GM10248 (cell line): Measurements from ENCODE around the gene CALR3.

Source experiments
- CTCF ChIA-PET: fragments of 300-600 bp; sonication (Branson Sonifier 250); formaldehyde crosslinking; extraction: SDS; loops from one replicate; lab custom pipeline; 2021; ENCODE audit warnings: antibody characterized with exemption; lab: Yijun Ruan, JAX
- POLR2A ChIA-PET: fragments of 350-650 bp; sonication (Branson Sonifier 250); formaldehyde crosslinking; extraction: SDS; loops from one replicate; lab custom pipeline; 2020; ENCODE audit warnings: antibody characterized with exemption; lab: Yijun Ruan, JAX
- DNase-seq: peaks from one replicate; pipeline ENCODE4 v3.0.0; 2012; ENCODE audit errors: extremely low spot score
- TF ChIP-seq, protein P1 (sequence below): IDR thresholded peaks from 2 replicates; pipeline ENCODE4 v1.5.1; 2012; ENCODE audit warnings: mild to moderate bottlenecking, low read depth; ENCODE audit errors: extremely low read depth, missing control alignments, control extremely low read depth

Gene CALR3

DNA sequence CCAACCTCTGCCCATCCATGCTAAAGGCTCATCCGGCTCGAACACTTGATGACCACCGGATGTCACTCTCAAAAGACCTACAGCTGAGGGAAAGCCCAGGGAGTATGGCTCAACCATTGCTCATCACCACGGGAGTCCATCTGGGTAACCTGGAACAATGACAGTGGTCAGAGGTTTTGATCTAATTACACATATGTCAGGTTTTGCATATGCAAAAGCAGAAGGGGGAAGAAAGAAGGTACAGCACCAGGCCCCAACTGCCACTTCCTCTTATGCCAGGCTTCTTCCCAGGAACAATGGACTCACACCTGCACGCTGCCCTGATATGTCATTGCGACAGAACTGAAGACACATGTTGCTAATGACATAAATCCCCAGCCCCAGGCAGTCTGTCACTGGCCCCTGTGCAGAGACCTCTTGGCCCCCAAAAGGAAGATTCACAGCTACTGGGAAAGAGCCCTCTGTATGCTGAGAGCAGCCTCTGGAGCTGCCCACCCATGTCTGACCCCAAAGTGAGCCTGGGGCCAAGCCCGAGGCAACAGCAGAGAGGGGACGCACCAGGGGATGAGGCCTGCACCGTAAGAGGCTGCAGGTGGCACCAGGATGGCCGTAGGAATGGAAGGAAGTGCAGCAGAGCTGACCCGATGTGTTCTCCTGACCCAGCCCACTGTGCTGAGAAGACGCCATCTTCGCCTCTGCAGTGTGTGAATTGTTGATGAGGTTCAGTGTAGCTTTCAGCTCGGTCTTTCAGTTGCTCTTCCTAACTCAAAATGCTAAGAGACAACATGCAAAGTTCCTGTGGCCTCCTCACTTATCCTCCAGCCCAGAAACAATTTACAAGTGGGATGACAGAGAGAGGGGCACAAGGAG is 50.5 kb downstream of the CALR3 start:
- ChIA-PET CTCF (interaction anchor here (1.4 kb wide), 1 partner anchor 12 kb away, joined by 3 read pairs; no protein-coding TSS in a partner anchor), POLR2A (interaction anchor here (0.6 to 1.0 kb wide), 3 partner anchors 12 to 757 kb away, joined by 3 to 5 read pairs (median 3); no protein-coding TSS in a partner anchor)
- TF ChIP-seq, protein P1, sequence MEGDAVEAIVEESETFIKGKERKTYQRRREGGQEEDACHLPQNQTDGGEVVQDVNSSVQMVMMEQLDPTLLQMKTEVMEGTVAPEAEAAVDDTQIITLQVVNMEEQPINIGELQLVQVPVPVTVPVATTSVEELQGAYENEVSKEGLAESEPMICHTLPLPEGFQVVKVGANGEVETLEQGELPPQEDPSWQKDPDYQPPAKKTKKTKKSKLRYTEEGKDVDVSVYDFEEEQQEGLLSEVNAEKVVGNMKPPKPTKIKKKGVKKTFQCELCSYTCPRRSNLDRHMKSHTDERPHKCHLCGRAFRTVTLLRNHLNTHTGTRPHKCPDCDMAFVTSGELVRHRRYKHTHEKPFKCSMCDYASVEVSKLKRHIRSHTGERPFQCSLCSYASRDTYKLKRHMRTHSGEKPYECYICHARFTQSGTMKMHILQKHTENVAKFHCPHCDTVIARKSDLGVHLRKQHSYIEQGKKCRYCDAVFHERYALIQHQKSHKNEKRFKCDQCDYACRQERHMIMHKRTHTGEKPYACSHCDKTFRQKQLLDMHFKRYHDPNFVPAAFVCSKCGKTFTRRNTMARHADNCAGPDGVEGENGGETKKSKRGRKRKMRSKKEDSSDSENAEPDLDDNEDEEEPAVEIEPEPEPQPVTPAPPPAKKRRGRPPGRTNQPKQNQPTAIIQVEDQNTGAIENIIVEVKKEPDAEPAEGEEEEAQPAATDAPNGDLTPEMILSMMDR: no peak
- DNase-seq: peak; percentile 69

DNA sequence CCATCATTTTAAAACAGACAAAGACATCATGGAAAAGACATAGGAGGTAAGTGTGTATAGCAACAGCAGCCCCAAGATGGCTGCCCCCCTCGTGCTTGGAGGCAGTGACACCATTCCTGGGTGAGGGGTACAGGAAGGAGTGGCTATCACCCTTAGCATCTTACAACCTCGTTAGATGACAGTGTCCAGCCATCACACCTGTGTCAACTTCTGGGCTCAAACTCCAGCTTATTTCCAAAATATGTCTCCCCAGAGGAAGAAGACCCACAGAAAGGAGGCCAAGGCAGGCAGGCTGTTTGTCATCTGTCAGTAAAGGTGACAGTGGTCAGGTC is 51.7 kb downstream of the CALR3 start:
- TF ChIP-seq, protein P1: no peak
- CTCF ChIA-PET: interaction anchor here (1.1 kb wide), 1 partner anchor 26 kb away, joined by 3 read pairs; no protein-coding TSS in a partner anchor
- DNase-seq: no peak
- POLR2A ChIA-PET: interaction anchor here (1.1 kb wide), 1 partner anchor 18 kb away, joined by 3 read pairs; no protein-coding TSS in a partner anchor

DNA sequence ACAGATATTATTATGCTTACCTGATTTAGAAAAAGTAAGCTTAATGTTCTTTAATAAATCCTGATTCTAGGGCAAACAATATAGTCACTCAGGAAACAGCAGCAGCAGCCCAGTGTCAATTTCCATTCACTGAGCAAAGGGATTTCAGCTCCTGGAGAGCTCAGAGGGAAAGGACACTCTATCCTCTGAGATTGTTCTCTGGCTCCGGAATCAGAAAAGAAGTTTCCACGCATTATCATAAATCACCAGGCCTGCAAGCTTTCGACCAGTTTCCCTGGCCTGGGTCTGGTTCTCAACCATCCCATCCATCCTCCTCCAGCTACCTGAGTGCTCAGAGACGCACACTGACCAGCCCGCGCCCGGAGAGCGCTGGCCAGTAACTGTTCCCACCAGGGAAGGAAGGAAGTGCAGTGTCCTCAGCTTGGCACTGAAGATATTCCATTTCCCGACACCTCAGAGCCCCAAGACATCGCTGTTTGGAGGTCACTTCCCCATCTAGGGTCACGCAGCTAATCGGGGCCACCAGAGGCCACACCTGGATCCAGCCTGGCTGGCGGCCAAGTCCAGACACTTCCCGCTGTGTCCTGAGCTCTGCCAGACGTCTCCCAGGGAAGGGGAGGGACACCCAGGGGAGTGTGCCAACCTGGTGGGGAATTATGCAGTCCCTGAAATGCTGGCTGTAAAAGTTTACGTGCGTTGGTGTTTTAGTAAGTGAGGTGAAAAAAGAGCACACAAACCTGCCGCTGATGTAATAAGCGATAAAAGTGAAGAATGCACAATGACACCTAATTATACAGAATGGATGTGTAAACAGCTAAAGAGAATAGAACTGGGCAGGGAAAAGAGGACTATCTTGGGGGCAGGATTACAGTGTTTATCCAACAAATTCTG is 53.3 kb downstream of the CALR3 start:
- no peak for DNase-seq
- TF ChIP-seq, protein P1: no peak

DNA sequence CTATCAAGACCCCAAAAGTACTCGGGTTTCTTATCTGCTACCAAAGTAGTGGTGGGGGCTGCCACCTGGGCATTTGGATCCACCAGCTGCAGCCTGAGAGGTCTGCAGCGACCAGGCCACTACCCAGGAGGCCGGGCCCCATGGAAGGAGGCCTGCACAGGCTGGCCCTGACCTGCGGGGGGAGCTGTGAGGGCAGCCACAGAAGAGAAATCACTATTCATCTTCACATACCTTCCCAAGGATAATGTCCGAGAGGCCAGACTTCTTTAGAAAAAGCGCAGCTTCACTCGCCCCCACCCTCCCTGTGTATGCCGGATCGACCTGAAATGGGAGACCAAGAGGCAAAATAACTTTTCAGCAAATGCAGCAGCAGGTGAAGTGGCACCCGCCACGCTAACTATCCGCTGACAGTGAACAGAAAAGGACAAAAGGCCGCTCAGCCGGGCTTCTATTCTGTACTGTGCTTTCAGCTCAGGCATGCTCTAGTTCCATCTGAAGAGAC is 54.3 kb downstream of the CALR3 start:
- TF ChIP-seq, protein P1: peak; percentile 51
- ChIA-PET CTCF (interaction anchor here (1.0 to 1.7 kb wide), 14 partner anchors 11 to 186 kb away, joined by 3 to 8 read pairs (median 4); partner anchors contain the start of genes C19orf44, CALR3 and MED26), POLR2A (interaction anchor here (0.7 kb wide), 1 partner anchor 249 kb away, joined by 3 read pairs; no protein-coding TSS in a partner anchor)
- DNase-seq: no peak

More for the DNA sequence above, 53.3 kb downstream of the CALR3 start:
- POLR2A ChIA-PET: interaction anchor here (0.5 kb wide), 1 partner anchor 323 kb away, joined by 3 read pairs; no protein-coding TSS in a partner anchor
- CTCF ChIA-PET: interaction anchor here (1.0 to 1.7 kb wide), 14 partner anchors 10 to 218 kb away, joined by 3 to 8 read pairs (median 4); partner anchors contain the start of genes C19orf44, CALR3, MED26 and TMEM38A

DNA sequence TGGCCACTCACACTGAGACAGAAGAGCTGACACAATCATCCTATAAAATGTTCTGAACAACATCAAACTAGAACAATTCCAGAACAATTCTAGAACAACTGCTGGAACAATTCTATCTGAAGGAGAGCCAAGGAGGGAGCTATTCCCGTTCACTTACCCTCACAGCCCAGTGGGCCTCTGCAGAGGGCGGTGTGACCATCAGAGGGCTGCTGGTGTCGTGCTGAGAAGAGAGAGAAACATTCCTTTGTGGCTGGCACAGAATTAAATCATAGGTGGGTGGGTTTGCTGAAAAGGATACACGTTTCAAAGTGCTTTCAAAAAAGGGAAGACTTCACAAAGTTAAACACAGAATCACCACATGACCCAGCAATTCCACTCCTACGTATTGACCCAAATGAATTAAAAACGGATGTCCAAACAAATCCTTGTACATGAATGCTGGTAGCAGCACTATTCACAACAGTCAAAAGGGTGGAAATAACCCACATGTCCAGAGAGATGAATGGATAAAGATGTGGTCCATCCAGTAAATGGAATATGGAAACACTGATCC is 59.1 kb downstream of the CALR3 start:
- ChIA-PET POLR2A (no interaction called here), CTCF (interaction anchor here (1.3 to 1.8 kb wide), 2 partner anchors 11 to 18 kb away, joined by 5 to 6 read pairs; no protein-coding TSS in a partner anchor)
- TF ChIP-seq, protein P1: no peak
- DNase-seq: no peak
